PC-9 (cell line): ENCODE results near the gene ABCB6. TPM values are rescaled to one million over a fixed set of nuclear protein-coding genes. Genes with fewer than 3 reads are reported as not detected.

ENCODE experiments used
- BruUV-seq: library from RNA; stranded (reverse); fragments of 400-500 nt; replicated peaks from 2 replicates; lab custom pipeline; 2021; lab: Mats Ljungman, UMichigan
- CTCF ChIA-PET: fragments of 300-600 bp; sonication (Branson Sonifier 250); formaldehyde crosslinking; loops from one replicate; lab custom pipeline; 2022; ENCODE audit warnings: antibody characterized with exemption; lab: Charles Lee
- POLR2A ChIA-PET: fragments of 300-600 bp; sonication (Branson Sonifier 250); formaldehyde crosslinking; loops from one replicate; lab custom pipeline; 2022; ENCODE audit warnings: antibody characterized with exemption; ENCODE audit not compliant: unreplicated experiment; lab: Charles Lee
- DNase-seq, 2 experiments: peaks; one replicate each; pipeline versions ENCODE4 v3.0.0 to v3.0.0-alpha.2; 2015 to 2022; ENCODE audit warnings: mixed read lengths in 1 of 2
- H2AFZ ChIP-seq: fragments of 200-600 bp; sonication (generic); 2 replicates; pipeline ENCODE4 v1.8.1; 2017; ENCODE audit warnings: antibody characterized with exemption
- H3F3A ChIP-seq: fragments of 200-600 bp; sonication (generic); 2 replicates; pipeline ENCODE4 v1.8.1; 2017; ENCODE audit warnings: antibody characterized with exemption, mild to moderate bottlenecking, low read depth; ENCODE audit not compliant: insufficient read depth
- H3K27ac ChIP-seq: fragments of 200-600 bp; sonication (generic); 2 replicates; pipeline ENCODE4 v1.6.1; 2016; ENCODE audit warnings: mixed run types
- H3K27me3 ChIP-seq: fragments of 200-600 bp; sonication (generic); 2 replicates; pipeline ENCODE4 v1.6.1; 2016; ENCODE audit warnings: low read depth, mixed run types; ENCODE audit not compliant: insufficient read depth
- H3K36me3 ChIP-seq: fragments of 200-600 bp; sonication (generic); 2 replicates; pipeline ENCODE4 v1.6.1; 2016; ENCODE audit warnings: low read depth, mixed run types
- H3K4me1 ChIP-seq: fragments of 200-600 bp; sonication (generic); replicated peaks from 2 replicates; pipeline ENCODE4 v1.6.1; 2016; ENCODE audit warnings: mixed run types; ENCODE audit not compliant: insufficient read depth
- H3K4me2 ChIP-seq: fragments of 200-600 bp; sonication (generic); 2 replicates; pipeline ENCODE4 v1.6.1; 2017; ENCODE audit warnings: mixed run types
- H3K4me3 ChIP-seq: fragments of 200-600 bp; sonication (generic); 2 replicates; pipeline ENCODE4 v1.6.1; 2016; ENCODE audit warnings: mixed run types
- H3K79me2 ChIP-seq: fragments of 200-600 bp; sonication (generic); 2 replicates; pipeline ENCODE4 v1.6.1; 2017; ENCODE audit warnings: low read depth, mixed run types
- H3K9me2 ChIP-seq: fragments of 200-600 bp; sonication (generic); 2 replicates; pipeline ENCODE4 v1.8.1; 2017; ENCODE audit warnings: mild to moderate bottlenecking; ENCODE audit not compliant: insufficient read depth
- H3K9me3 ChIP-seq: fragments of 200-600 bp; sonication (generic); 2 replicates; pipeline ENCODE4 v1.8.1; 2016; ENCODE audit warnings: low read depth; ENCODE audit not compliant: insufficient read depth
- H4K20me1 ChIP-seq: fragments of 200-600 bp; sonication (generic); 2 replicates; pipeline ENCODE4 v1.8.1; 2017; ENCODE audit not compliant: insufficient read depth
- CTCF ChIP-seq: fragments of 200-600 bp; sonication (generic); conservative IDR thresholded peaks from 2 replicates; pipeline ENCODE4 v1.6.1; 2017; ENCODE audit warnings: mixed run types, antibody characterized with exemption, mild to moderate bottlenecking, moderate library complexity
- EZH2 ChIP-seq: fragments of 200-600 bp; sonication (generic); IDR thresholded peaks from 2 replicates; pipeline ENCODE4 v1.8.0; 2017; ENCODE audit warnings: antibody characterized with exemption, low read depth
- intact Hi-C: fragments of 100-400 bp; cut with micrococcal nuclease; formaldehyde crosslinking; loops from one replicate; pipeline ENCODE4 v1.10.0; 2022; ENCODE audit not compliant: unreplicated experiment
- total RNA-seq: library from RNA; stranded (reverse); gene quantifications from 2 replicates; pipeline ENCODE4 v1.2.3, GENCODE V29; 2021

The ABCB6 gene
- total RNA-seq, 1 experiment from 2014 or later: 41.4 TPM

GRCh38 chr2:219252900-219253752, 34.4 kb upstream of the ABCB6 start, which contains the start of gene TUBA4B:
TUBA4B (plus strand) TSS chr2:219253243; CDS start chr2:219253408, 165 bp downstream.
- intact Hi-C loops: loop anchor here (1.0 kb wide), 2 partner anchors 21 to 26 kb away; partner anchors contain the start of gene DNAJB2
- Histone ChIP-seq H3K4me3 (peak within 1 kb of the TSS; percentile 87), H3K27me3 (no peaks in the 10 kb centered on the region), H3K27ac (peak within 1 kb of the TSS; percentile 43), H3K4me1 (peaks cover 55% of the 10 kb centered on the region), H4K20me1 (no peaks in the 10 kb centered on the region), H3K79me2 (peaks cover 26% of the 10 kb centered on the region), H3K4me2 (peak within 1 kb of the TSS; percentile 84), H3K9me2 (no peaks in the 10 kb centered on the region), H3K36me3 (0 out of 2 replicates have a peak, but pooled peaks cover 6% of the 10 kb centered on the region), H3K9me3 (no peaks in the 10 kb centered on the region), H2AFZ (peak within 1 kb of the TSS; percentile 85), H3F3A (peaks cover 37% of the 10 kb centered on the region)
- ChIA-PET CTCF (interaction anchor here (0.5 to 0.6 kb wide), 3 partner anchors 42 to 393 kb away, joined by 4 to 7 read pairs (median 6); no protein-coding TSS in a partner anchor), POLR2A (interaction anchor here (0.5 to 1.0 kb wide), 4 partner anchors 21 to 507 kb away, joined by 3 to 27 read pairs (median 6); no protein-coding TSS in a partner anchor)
- TF ChIP-seq EZH2: no peak
- no peak for TF ChIP-seq CTCF
- DNase-seq: peak; percentile 63 to 67
- BruUV-seq: TSS peak; percentile 62

GRCh38 chr2:219252570-219252899, 33.8 kb upstream of the ABCB6 start:
- Histone ChIP-seq H3K4me3 (peak overlapping the region; percentile 87), H3K27me3 (no peaks in the 10 kb centered on the region), H3K27ac (no peak overlapping the region), H4K20me1 (no peaks in the 10 kb centered on the region), H3K4me1 (peaks cover 60% of the 10 kb centered on the region), H3K36me3 (0 out of 2 replicates have a peak, but pooled peaks cover 9% of the 10 kb centered on the region), H3K9me3 (no peaks in the 10 kb centered on the region), H3F3A (peaks cover 43% of the 10 kb centered on the region), H3K79me2 (peaks cover 32% of the 10 kb centered on the region), H3K4me2 (peak overlapping the region; percentile 84), H2AFZ (peak overlapping the region; percentile 85; the same call in 1 of the 2 replicates), H3K9me2 (no peaks in the 10 kb centered on the region)
- BruUV-seq: no TSS peak
- intact Hi-C loops: no loop called here
- POLR2A ChIA-PET: interaction anchor here (0.5 to 1.0 kb wide), 5 partner anchors 21 to 507 kb away, joined by 3 to 27 read pairs (median 9); no protein-coding TSS in a partner anchor
- CTCF ChIA-PET: interaction anchor here (0.5 to 0.7 kb wide), 3 partner anchors 26 to 393 kb away, joined by 4 to 6 read pairs (median 4); partner anchors contain the start of gene DNAJB2
- TF ChIP-seq EZH2 (no peak), CTCF (no peak)
- DNase-seq: no peak

GRCh38 chr2:219252084-219252483, 33.3 kb upstream of the ABCB6 start:
- Histone ChIP-seq H3K27ac (no peak overlapping the region), H3K4me1 (peaks cover 64% of the 10 kb centered on the region), H3K36me3 (0 out of 2 replicates have a peak, but pooled peaks cover 9% of the 10 kb centered on the region), H4K20me1 (no peaks in the 10 kb centered on the region), H2AFZ (no peak overlapping the region), H3K9me3 (no peaks in the 10 kb centered on the region), H3K79me2 (peaks cover 36% of the 10 kb centered on the region), H3F3A (peaks cover 44% of the 10 kb centered on the region), H3K9me2 (no peaks in the 10 kb centered on the region), H3K4me3 (peak overlapping the region; percentile 87; the same call in 1 of the 2 replicates), H3K27me3 (no peaks in the 10 kb centered on the region), H3K4me2 (peak overlapping the region; percentile 84)
- BruUV-seq: no TSS peak
- intact Hi-C loops: no loop called here
- ChIA-PET POLR2A (interaction anchor here (0.6 to 0.7 kb wide), 2 partner anchors 28 to 126 kb away, joined by 3 to 10 read pairs; no protein-coding TSS in a partner anchor), CTCF (interaction anchor here (0.7 kb wide), 2 partner anchors 27 to 64 kb away, joined by 3 to 4 read pairs; partner anchors contain the start of gene DNAJB2)
- TF ChIP-seq EZH2 (no peak), CTCF (no peak)
- DNase-seq: peak in 1 of 2 experiments; percentile 39
